GM18517 (cell line): Measurements from ENCODE around the gene UNC80.

ENCODE experiments used
- ATAC-seq: cut with Tn5 transposase; IDR thresholded peaks from one replicate; pipeline ENCODE4 v1.9.1; 2021; ENCODE audit warnings: mild to moderate bottlenecking, moderate library complexity; ENCODE audit not compliant: unreplicated experiment

Gene UNC80

DNA sequence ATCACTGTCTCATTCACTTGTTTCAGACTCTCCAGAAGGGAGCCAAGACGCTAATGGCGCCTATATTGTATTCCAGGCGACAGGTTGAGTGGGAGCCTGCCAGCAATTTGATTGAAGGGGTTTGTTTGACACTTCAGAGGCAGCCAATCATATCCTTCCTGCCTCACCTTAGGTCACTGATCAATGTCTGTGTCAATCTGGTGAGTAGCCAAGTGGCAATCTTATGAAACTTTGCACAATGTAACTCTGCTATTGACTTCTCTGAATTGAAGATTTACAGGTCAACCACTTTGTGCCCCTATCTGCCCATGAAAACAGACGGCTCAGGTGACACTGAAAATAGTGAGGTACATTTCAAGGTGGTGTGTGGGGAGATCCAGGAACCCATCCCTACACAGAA is 198.1 kb downstream of the UNC80 start:
- no peak for ATAC-seq

DNA sequence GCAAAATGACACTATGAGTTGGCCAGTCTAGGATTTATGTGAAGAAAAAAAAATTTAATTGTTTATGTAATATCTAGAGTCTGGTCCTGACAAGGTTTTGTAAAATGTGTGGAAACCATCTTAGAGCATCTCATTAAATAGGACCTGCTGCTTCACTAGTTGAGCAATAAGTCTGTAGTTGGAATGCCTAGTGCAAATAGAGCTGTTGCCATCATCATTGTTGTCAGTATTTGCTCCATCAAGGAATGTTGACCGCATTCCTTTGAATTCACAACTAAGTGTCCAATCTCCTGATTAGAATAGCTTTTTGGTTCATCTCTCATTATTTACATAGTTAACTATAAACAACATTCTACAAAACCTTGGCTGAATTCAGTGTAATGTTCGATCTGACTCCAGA is 198.6 kb downstream of the UNC80 start:
- ATAC-seq = no peak

DNA sequence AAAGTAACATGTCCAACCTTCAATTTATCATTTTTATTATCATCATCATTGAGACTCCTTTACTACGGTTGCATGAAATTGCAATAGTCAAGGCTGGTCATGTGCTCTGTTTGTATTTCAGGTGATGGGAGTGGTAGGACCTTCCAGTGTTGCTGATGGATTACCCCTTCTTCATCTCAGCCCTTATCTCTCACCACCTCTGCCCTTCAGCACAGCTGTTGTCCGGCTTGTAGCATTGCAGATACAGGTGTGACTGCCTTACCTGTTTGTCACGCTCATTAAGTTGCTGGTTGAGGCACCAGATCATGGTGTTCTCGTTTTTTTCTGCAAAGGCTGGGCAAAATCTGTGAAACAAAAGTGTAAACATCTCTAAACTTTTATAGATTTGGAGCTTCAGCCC is 199.1 kb downstream of the UNC80 start:
- ATAC-seq = no peak

DNA sequence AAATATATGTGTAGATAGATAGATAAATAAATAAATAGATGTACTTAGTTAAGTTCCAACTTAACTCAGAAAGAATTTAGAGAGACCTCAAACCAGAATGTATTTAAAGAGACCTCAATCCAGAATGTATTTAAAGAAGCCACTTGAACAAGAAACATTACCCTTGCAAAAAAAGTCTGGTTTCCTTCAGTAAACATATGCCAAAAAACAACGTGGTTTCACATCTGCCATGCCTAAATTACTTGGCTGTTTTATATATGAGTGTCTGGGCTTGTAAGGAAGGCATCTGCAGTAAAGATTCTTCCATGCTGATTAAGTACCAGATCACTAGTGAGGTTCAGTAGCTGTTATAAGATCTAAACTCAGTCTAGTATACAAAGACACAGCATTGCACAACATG is 201.7 kb downstream of the UNC80 start:
- no peak for ATAC-seq

DNA sequence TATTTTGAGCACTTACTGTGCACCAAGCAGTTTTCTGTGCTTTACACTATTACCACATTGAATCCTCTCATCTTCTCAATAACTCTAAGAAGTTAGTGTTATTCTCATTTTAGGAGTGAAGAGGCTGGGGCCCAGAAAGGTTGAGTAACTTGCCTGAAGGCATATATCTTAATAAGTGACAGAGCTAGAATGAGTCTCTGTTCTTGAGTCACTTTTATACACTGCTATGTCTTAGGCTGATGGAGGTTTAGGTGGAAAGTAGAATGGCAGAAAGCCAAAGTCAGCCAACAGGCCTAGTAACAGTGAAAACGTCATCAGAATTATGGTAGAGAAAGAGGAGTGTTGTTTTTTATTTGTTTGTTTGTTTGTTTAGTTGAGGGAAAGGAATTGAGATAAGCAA is 202.9 kb downstream of the UNC80 start:
- ATAC-seq = no peak

DNA sequence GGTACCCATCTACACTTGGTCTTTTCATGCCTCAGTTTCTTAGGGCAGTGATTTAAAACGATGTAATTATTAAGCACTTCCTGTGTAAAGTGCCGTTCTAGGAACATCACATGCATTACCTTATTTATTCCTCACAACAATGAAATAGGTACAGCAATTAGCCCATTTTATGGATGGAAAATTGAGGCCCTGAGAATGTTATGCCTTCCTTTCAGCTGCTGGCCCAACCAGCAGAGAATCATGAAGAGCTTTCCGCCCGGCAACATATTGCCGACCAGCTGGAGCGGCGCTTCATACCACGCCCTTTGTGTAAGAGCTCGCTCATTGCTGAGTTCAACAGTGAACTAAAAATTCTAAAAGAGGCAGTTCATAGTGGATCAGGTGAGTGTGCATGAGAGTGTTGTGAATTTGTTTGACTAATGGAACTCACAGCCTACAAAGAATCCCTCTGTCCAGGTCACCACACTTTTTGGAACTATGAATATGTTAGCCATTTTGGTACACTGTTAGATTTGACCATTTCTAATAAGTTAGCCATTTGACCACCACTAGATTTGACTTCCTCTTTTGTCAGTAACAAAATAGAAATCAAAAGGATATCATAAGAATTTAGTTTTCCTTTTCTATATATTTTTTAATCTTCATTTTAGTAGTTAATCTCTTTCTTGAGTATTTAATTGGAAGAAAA is 205.2 kb downstream of the UNC80 start:
- ATAC-seq = peak; percentile 89

DNA sequence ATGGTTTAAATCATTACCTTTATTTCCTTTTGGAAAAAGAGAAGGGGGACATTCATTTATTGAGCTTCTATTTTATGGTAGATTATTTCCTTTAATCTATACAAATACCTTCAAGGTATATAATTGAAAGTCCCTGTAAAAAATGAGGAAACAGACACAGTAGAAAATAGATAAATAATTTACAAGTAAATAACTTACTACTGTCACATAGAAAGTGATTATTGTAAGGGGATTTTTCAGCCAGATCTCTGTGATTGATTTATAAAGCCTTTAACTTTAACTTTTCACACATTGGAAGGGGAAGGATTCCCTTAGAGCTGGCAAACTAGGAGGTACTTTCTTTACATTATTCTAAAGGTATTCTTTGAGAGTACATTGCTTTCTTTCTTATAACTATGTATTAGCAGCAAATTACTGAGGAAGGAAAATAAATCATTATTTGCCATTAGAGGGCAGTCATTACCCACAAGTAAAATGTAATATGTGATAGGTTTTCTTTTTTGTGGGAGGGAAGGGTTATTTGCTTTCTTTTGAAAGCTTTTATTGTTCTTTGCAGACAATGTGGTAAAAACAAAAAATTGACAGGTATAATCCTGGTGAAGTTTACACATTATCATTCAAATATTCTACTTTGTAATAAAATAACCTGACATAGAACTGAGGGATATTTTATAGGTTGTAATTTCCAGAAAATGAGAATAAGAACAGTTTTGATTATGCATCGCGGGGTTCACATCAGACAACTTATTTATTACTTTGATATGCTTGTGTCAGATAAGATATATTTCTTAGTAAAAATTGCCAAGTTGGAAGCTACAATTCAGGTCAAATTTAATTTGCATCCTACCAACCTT is 206.0 kb downstream of the UNC80 start:
- ATAC-seq = peak; percentile 59

DNA sequence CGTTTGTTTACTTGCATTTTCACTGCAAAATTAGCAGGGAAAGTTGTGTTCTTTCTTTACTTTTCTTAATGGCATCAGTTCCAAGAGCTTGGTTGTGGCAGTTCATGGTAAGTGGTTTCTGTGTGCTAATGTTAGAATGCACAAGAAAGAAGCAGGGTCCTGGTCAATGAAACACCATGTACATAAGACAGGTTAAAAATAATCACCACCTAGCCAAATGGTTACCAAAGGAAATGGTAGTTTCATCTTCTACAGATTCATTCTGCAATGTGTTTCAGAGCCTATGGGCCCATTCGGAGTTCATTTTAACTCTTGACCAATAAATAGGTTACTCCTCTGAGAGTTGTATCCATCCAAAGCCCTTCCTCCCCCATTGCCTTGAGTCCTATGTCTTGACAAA is 212.7 kb downstream of the UNC80 start:
- ATAC-seq = no peak

DNA sequence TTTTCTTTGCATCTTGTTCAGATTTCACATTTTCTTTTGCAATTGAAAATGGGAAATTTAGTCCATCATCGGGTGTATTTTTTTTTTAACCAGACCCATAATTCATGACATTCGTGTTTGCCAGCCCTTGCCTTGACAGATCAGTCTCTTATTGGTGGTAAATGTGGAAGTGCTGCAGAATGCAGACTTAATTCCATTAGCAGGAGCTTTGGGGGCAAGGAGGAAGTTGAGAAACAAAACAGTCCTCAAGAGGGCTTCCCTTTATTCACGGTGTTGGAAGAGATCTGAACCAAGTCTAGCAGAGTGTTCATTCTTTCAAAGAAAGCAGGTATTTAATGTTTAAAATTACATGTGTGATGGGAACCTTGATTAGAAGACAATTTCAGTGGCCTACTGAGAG is 214.2 kb downstream of the UNC80 start:
- ATAC-seq = no peak

DNA sequence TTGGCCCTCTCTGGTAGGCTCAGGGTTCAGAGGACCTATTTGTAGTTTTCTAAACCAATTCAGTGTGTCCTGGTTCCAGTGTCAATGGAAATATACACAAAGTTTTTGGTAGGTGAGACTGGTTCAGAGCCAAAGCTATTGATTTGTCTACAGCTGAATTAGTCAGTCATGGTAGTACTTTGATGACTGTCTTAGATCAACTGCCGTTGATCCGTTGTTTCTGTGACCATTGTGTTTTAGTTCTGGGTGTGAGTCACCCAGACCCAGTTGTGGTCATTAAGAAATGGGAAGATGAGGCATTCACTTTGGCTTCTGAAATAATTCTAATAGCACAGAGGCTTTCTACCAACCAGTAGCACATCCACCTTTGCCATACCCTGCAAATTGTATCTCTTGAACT is 214.8 kb downstream of the UNC80 start:
- ATAC-seq = no peak

DNA sequence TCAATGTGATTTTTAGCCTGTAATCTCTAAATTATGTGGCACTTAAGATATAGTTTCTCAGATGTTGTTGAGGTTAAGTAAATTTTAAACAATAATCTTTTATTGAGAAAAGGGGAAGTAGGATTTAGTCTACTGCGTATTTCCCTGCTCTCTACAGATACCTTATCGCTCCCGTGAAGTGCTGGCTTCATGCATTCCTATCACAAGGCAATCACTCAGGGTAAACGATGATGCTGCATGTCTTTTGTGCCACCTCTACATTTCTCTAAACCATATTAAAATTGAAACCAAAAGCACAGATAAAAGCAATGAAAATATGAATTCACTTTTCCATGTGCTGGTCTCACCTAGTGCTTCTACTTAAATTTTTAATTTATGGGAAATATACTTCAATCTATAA is 216.4 kb downstream of the UNC80 start:
- no peak for ATAC-seq

DNA sequence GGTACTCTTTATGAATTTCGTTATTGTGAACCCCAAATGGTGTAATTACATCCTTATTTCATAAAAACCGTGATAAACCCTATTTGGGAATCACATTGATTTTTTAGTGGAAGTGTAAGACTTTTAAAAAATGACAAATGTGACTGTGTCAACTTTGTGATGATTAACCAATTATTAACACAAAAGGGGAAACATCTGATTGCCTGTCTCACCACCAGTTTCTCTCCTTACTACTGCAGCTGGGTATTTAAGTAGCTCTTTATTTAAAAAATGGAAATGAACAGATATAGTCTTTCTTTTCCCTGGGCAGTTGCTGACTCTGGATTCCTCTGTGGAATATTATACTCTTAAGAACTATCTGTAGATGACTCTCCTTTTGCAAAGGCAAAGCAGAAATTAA is 219.2 kb downstream of the UNC80 start:
- ATAC-seq = no peak

DNA sequence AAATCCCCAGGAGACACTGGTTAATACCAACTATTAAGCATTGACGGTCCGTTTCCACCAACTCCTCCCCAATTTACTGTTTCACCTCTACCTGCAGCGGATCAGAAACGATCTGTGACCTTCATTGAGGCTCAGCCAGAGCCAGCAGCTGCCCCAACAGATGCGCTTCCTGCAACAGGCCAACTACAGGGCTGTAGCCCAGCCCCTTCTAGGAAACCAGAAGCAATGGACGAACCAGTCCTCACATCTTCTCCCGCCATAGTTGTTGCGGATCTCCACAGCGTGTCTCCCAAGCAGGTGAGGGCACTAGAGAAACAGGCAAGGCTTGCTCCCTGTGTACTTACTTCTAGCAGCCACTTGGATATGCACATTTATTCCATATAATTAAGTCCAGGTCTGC is 222.3 kb downstream of the UNC80 start:
- ATAC-seq = no peak

- no peak for ATAC-seq
Observed at GRCh38 chr2:209998596-209998995, 227.0 kb downstream of the UNC80 start.

- no peak for ATAC-seq
Observed at GRCh38 chr2:210000464-210001324, 229.1 kb downstream of the UNC80 start.

- ATAC-seq = peak; percentile 97
Observed at GRCh38 chr2:210002158-210003157, 230.8 kb downstream of the UNC80 start, which contains the start of gene RPE. RPE (plus strand) TSS chr2:210002638; CDS start chr2:210002662, 24 bp downstream.

- ATAC-seq = no peak
Observed at GRCh38 chr2:210003359-210003758, 231.7 kb downstream of the UNC80 start.

DNA sequence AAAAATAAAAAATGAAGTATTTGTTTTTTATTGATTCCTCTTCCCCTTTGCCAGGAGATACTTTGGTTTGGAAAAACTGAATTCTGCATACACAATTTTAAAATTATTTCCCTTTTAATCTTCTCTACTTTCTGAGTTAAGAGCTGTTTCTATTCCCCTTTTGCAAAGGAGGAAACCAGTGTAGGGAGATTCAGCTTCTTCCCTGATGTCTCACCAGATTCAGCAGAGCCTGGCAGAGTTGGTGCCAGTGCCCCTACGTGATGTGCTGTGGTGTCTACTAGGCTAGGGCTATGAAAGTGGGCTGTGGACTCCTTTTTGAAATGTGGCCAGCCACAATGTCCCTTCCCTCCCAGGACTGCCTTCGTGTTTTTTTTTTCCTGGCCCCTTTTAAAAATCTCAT is 233.2 kb downstream of the UNC80 start:
- ATAC-seq = no peak

DNA sequence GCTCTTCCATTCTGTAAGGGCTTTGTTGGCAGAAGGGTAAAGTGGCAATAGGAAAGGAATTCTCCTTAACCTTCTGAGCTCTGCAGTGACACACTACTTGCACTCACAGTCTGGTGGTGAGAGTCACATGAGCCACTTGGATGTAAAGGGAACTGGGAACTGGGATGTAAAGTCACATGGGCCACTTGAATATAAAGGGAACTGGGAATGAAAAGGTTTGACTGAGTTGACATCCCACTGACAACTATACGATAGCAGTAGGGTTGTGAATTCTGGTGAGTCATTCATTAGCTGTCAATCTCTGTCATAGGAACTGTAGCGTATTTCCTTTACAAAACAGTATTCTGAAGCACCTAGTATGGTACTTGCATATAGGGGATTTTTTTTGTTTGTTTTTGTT is 236.3 kb downstream of the UNC80 start:
- ATAC-seq = no peak

GRCh38 chr2:210009126-210009525 is 237.5 kb downstream of the UNC80 start:
- no peak for ATAC-seq
